GM23338 (cell line): Measurements from ENCODE around the gene MYH10.

ENCODE experiments used
- CREB1 ChIP-seq: fragments of 250-450 bp; sonication (Bioruptor Pico); IDR thresholded peaks from 2 replicates; pipeline ENCODE4 v1.5.0; 2020; ENCODE audit warnings: low read depth, mild to moderate bottlenecking, moderate library complexity
- CTCF ChIP-seq, 2 experiments: fragments of 200-600 bp in 1 of 2; sonication (generic) in 1 of 2; conservative IDR thresholded peaks; 2 replicates each; pipeline versions ENCODE4 v1.5.1 to v1.6.1; 2016 to 2017; ENCODE audit warnings: antibody characterized with exemption in 2 of 2, low read depth in 2 of 2, mild to moderate bottlenecking in 2 of 2, moderate library complexity in 1 of 2
- ETS1 ChIP-seq: IDR thresholded peaks from 2 replicates; pipeline ENCODE4 v1.6.1; 2016; ENCODE audit warnings: antibody characterized with exemption
- EZH2 ChIP-seq: fragments of 200-600 bp; sonication (generic); IDR thresholded peaks from one replicate; pipeline ENCODE4 v1.8.0; 2017; ENCODE audit warnings: antibody characterized with exemption, mild to moderate bottlenecking, low read depth; ENCODE audit not compliant: unreplicated experiment
- EZH2phosphoT487 ChIP-seq: fragments of 200-600 bp; sonication (generic); IDR thresholded peaks from one replicate; pipeline ENCODE4 v1.8.1; 2018; ENCODE audit warnings: antibody characterized with exemption; ENCODE audit not compliant: unreplicated experiment
- JUNB ChIP-seq: IDR thresholded peaks from one replicate; pipeline ENCODE4 v1.6.1; 2016; ENCODE audit warnings: antibody characterized with exemption; ENCODE audit not compliant: unreplicated experiment
- NANOG ChIP-seq: IDR thresholded peaks from 2 replicates; pipeline ENCODE4 v1.6.1; 2016; ENCODE audit warnings: antibody characterized with exemption, borderline replicate concordance
- POLR2AphosphoS5 ChIP-seq: IDR thresholded peaks from 2 replicates; pipeline ENCODE4 v1.6.1; 2016; ENCODE audit warnings: antibody characterized with exemption, low read depth
- REST ChIP-seq: IDR thresholded peaks from one replicate; pipeline ENCODE4 v1.6.1; 2018; ENCODE audit warnings: antibody characterized with exemption; ENCODE audit not compliant: unreplicated experiment
- STAT1 ChIP-seq: IDR thresholded peaks from one replicate; pipeline ENCODE4 v1.6.1; 2016; ENCODE audit warnings: antibody characterized with exemption; ENCODE audit not compliant: unreplicated experiment
- ZNF114 ChIP-seq: fragments of 250-450 bp; sonication (Bioruptor Pico); IDR thresholded peaks from 2 replicates; pipeline ENCODE4 v1.5.0; 2020; ENCODE audit warnings: mild to moderate bottlenecking, moderate library complexity
- ZNF331 ChIP-seq: fragments of 250-450 bp; sonication (Bioruptor Pico); IDR thresholded peaks from 2 replicates; pipeline ENCODE4 v1.5.0; 2020; ENCODE audit warnings: low read depth, mild to moderate bottlenecking, moderate library complexity

GRCh38 chr17:8466456-8466855, 164.1 kb downstream of the MYH10 start:
- TF ChIP-seq REST (no peak), ETS1 (no peak), CTCF (conservative IDR thresholded peaks at IDR 0.05; ENCODE audit: low read depth in 2 of 2) (no peak), ZNF114 (CRISPR knock-in tag) (no peak), EZH2phosphoT487 (no peak), POLR2AphosphoS5 (no peak), JUNB (no peak), EZH2 (no peak), STAT1 (no peak), CREB1 (no peak), ZNF331 (CRISPR knock-in tag) (no peak), NANOG (no peak)
